GM18519 (cell line): ENCODE results near the gene ADARB2.

Experiments
- ATAC-seq: cut with Tn5 transposase; IDR thresholded peaks from one replicate; pipeline ENCODE4 v1.9.1; 2021; ENCODE audit warnings: mild to moderate bottlenecking, moderate library complexity; ENCODE audit not compliant: unreplicated experiment, low FRiP score

Gene ADARB2

GRCh38 chr10:1687190-1687589, 50.1 kb downstream of the ADARB2 start:
- no peak for ATAC-seq

GRCh38 chr10:1686491-1686749, 50.9 kb downstream of the ADARB2 start:
- ATAC-seq = no peak

- ATAC-seq = no peak
Measured at GRCh38 chr10:1685699-1686490, 51.4 kb downstream of the ADARB2 start.

- ATAC-seq = no peak
Measured at GRCh38 chr10:1684991-1685390, 52.3 kb downstream of the ADARB2 start.

GRCh38 chr10:1683649-1684048, 53.7 kb downstream of the ADARB2 start:
- ATAC-seq = no peak

- ATAC-seq = no peak
Measured at GRCh38 chr10:1679821-1680650, 57.3 kb downstream of the ADARB2 start.

GRCh38 chr10:1678084-1678483, 59.2 kb downstream of the ADARB2 start:
- ATAC-seq = no peak

- ATAC-seq = no peak
Measured at GRCh38 chr10:1677307-1677939, 59.9 kb downstream of the ADARB2 start.

GRCh38 chr10:1674501-1674900, 62.8 kb downstream of the ADARB2 start:
- peak; percentile 48 for ATAC-seq

- no peak for ATAC-seq
Measured at GRCh38 chr10:1673568-1674345, 63.6 kb downstream of the ADARB2 start.

- ATAC-seq = no peak
Measured at GRCh38 chr10:1672001-1672781, 65.1 kb downstream of the ADARB2 start.

- ATAC-seq = no peak
Measured at GRCh38 chr10:1671366-1672000, 65.8 kb downstream of the ADARB2 start.

- ATAC-seq = no peak
Measured at GRCh38 chr10:1670541-1671365, 66.6 kb downstream of the ADARB2 start.

GRCh38 chr10:1669433-1669832, 67.9 kb downstream of the ADARB2 start:
- no peak for ATAC-seq

GRCh38 chr10:1668399-1668798, 68.9 kb downstream of the ADARB2 start:
- no peak for ATAC-seq

GRCh38 chr10:1667392-1667791, 69.9 kb downstream of the ADARB2 start:
- ATAC-seq = no peak

GRCh38 chr10:1666147-1666546, 71.2 kb downstream of the ADARB2 start:
- no peak for ATAC-seq

GRCh38 chr10:1665681-1666080, 71.6 kb downstream of the ADARB2 start:
- no peak for ATAC-seq
